Duodenal mucosa (tissue), 2 donors: ENCODE measurements around the gene PTOV1.

ENCODE experiments used
- H3K27ac ChIP-seq: one replicate; pipeline ENCODE4 v1.7.0; 2013; ENCODE audit warnings: low read depth, low read length
- H3K27me3 ChIP-seq, 2 donors: one replicate each; pipeline ENCODE4 v1.7.0; 2013; ENCODE audit warnings: low read length in 2 of 2, control low read depth in 1 of 2; ENCODE audit not compliant: insufficient read depth in 2 of 2, control insufficient read depth in 1 of 2
- H3K36me3 ChIP-seq, 2 donors: one replicate each; pipeline ENCODE4 v1.7.0; 2013; ENCODE audit warnings: low read length in 2 of 2, control low read depth in 1 of 2; ENCODE audit not compliant: insufficient read depth in 2 of 2, control insufficient read depth in 1 of 2
- H3K4me1 ChIP-seq, 2 donors: one replicate each; pipeline ENCODE4 v1.7.0; 2013; ENCODE audit warnings: low read length in 2 of 2, control low read depth in 1 of 2; ENCODE audit not compliant: insufficient read depth in 2 of 2, control insufficient read depth in 1 of 2
- H3K4me3 ChIP-seq, 2 donors: one replicate each; pipeline ENCODE4 v1.7.0; 2013; ENCODE audit warnings: low read length in 2 of 2, low read depth in 1 of 2
- H3K9ac ChIP-seq, 2 donors: one replicate each; pipeline ENCODE4 v1.7.0; 2013; ENCODE audit warnings: low read length in 2 of 2, low read depth in 1 of 2
- H3K9me3 ChIP-seq, 2 donors: one replicate each; pipeline ENCODE4 v1.7.0; 2013; ENCODE audit warnings: low read length in 2 of 2, control low read depth in 1 of 2; ENCODE audit not compliant: control insufficient read depth in 1 of 2

Gene PTOV1

DNA sequence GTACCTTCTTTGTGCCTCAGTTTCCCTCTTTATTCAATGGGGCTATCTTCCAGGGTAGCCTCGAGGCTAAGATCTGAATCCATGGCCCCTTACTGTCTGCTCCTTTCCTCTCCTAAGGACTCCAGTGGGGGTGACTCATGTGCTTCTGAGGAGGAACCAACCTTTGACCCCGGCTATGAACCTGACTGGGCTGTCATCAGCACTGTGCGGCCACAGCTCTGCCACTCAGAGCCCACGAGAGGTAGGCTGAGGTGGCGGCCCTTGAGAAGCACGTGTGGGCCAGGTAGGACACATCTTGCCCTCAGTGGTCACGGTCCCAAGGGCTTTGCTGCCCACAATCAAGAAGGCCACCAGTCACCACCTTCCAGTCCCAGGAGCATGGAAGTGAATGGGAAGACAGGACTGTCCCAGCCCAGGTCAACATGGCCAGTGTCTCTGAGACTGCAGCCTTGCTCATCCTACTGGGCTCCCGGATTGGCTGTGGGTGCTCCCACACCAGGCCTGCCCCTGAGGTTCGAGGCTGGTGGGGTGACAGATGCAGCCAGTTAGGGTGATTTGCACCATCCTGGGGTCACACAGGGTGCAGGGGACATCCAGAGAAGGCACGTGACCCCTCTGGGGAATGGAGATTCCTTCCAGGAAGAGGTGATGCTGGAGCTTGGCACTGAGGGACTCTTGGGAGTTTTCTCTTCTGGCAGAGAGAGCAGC, 29.4 kb downstream of the PTOV1 start:
- Histone ChIP-seq H3K4me3 (no peak overlapping the region), H3K4me1 (peaks cover 18 to 25% of the 10 kb centered on the region in 2 donors), H3K27ac (no peak overlapping the region), H3K36me3 (peaks cover 31 to 62% of the 10 kb centered on the region in 2 donors), H3K27me3 (no peaks in the 10 kb centered on the region), H3K9me3 (peaks cover 0 to 4% of the 10 kb centered on the region in 2 donors), H3K9ac (no peak overlapping the region)

DNA sequence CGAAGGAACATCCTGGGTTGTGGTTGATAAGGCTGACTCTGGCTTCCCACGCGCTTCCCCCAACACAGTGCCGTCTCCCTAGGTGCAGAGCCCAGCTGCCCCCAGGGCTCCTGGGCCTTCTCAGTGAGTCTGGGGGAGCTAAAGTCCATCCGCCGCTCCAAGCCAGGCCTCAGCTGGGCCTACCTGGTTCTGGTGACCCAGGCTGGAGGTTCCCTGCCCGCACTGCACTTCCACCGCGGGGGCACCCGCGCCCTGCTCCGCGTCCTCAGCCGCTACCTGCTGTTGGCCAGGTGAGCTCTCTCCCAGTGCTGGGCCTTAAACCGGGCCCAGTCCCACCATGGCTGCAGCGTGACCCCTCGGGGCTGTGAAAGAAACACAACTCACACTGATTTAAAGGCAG, 30.2 kb downstream of the PTOV1 start:
- peaks cover 0 to 4% of the 10 kb centered on the region in 2 donors for H3K9me3 ChIP-seq
- H3K4me1 ChIP-seq, result peaks cover 14 to 18% of the 10 kb centered on the region in 2 donors
- H3K27me3 ChIP-seq, result no peaks in the 10 kb centered on the region
- H3K9ac ChIP-seq, result no peak overlapping the region
- peaks cover 31 to 62% of the 10 kb centered on the region in 2 donors for H3K36me3 ChIP-seq
- no peak overlapping the region for H3K27ac ChIP-seq
- no peak overlapping the region for H3K4me3 ChIP-seq

- H3K36me3 ChIP-seq, result peaks cover 31 to 62% of the 10 kb centered on the region in 2 donors
- H3K4me3 ChIP-seq, result no peak overlapping the region
- H3K9ac ChIP-seq, result no peak overlapping the region
- H3K27ac ChIP-seq, result no peak overlapping the region
- peaks cover 0 to 4% of the 10 kb centered on the region in 2 donors for H3K9me3 ChIP-seq
- no peaks in the 10 kb centered on the region for H3K27me3 ChIP-seq
- peaks cover 14 to 18% of the 10 kb centered on the region in 2 donors for H3K4me1 ChIP-seq
These were observed 30.9 kb downstream of the PTOV1 start for GRCh38 chr19:49881672-49882394.

- Histone ChIP-seq H3K4me1 (peaks cover 21 to 26% of the 10 kb centered on the region in 2 donors), H3K9me3 (peaks cover 0 to 4% of the 10 kb centered on the region in 2 donors), H3K27me3 (no peaks in the 10 kb centered on the region), H3K4me3 (no peak overlapping the region), H3K27ac (no peak overlapping the region), H3K36me3 (peaks cover 31 to 62% of the 10 kb centered on the region in 2 donors), H3K9ac (no peak overlapping the region)
These were observed 31.7 kb downstream of the PTOV1 start for GRCh38 chr19:49882643-49883042.

GRCh38 chr19:49883094-49883493, 32.1 kb downstream of the PTOV1 start:
- Histone ChIP-seq H3K9ac (no peak overlapping the region), H3K36me3 (peaks cover 31 to 62% of the 10 kb centered on the region in 2 donors), H3K4me3 (no peak overlapping the region)

DNA sequence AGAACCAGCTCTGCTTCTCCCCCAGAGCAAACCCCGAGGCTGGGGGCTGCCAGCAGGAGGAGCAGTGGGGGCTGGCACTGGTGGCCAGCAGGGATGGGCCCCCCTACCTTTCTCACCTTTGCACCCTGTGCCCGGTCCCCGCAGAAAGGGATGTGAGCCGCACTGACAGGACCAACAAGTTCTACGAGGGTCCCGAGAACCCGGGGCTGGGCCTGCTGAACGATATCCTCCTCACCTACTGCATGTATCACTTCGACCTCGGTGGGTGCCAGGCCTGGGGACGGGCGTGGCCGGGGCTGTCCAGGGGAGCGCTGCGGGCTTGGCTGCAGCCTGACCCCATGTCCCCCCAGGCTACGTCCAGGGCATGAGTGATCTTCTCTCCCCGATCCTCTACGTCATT, 33.1 kb downstream of the PTOV1 start:
- peaks cover 17 to 18% of the 10 kb centered on the region in 2 donors for H3K4me1 ChIP-seq
- no peaks in the 10 kb centered on the region for H3K27me3 ChIP-seq
- H3K36me3 ChIP-seq, result peaks cover 31 to 56% of the 10 kb centered on the region in 2 donors
- peaks cover 0 to 4% of the 10 kb centered on the region in 2 donors for H3K9me3 ChIP-seq
- H3K9ac ChIP-seq, result no peak overlapping the region
- H3K27ac ChIP-seq, result no peak overlapping the region
- no peak overlapping the region for H3K4me3 ChIP-seq

More at GRCh38 chr19:49883094-49883493, 32.1 kb downstream of the PTOV1 start:
- Histone ChIP-seq H3K4me1 (peaks cover 24 to 28% of the 10 kb centered on the region in 2 donors), H3K27me3 (no peaks in the 10 kb centered on the region), H3K9me3 (peaks cover 0 to 4% of the 10 kb centered on the region in 2 donors), H3K27ac (no peak overlapping the region)

- Histone ChIP-seq H3K27me3 (no peaks in the 10 kb centered on the region), H3K9ac (no peak overlapping the region), H3K36me3 (peaks cover 31 to 52% of the 10 kb centered on the region in 2 donors), H3K4me3 (no peak overlapping the region), H3K9me3 (peaks cover 0 to 4% of the 10 kb centered on the region in 2 donors), H3K27ac (no peak overlapping the region), H3K4me1 (peaks cover 17 to 18% of the 10 kb centered on the region in 2 donors)
These were observed 33.8 kb downstream of the PTOV1 start for GRCh38 chr19:49884760-49885159.

GRCh38 chr19:49887037-49887664, 36.2 kb downstream of the PTOV1 start:
- H3K9me3 ChIP-seq, result peaks cover 0 to 4% of the 10 kb centered on the region in 2 donors
- no peaks in the 10 kb centered on the region for H3K27me3 ChIP-seq
- peak overlapping the region; percentile 36 to 38 for H3K4me3 ChIP-seq
- no peak overlapping the region for H3K27ac ChIP-seq
- peaks cover 10 to 17% of the 10 kb centered on the region in 2 donors for H3K4me1 ChIP-seq
- H3K9ac ChIP-seq, result no peak overlapping the region
- peaks cover 19 to 29% of the 10 kb centered on the region in 2 donors for H3K36me3 ChIP-seq

GRCh38 chr19:49887665-49888509, 36.9 kb downstream of the PTOV1 start:
- peaks cover 0 to 3% of the 10 kb centered on the region in 2 donors for H3K9me3 ChIP-seq
- peaks cover 10 to 17% of the 10 kb centered on the region in 2 donors for H3K4me1 ChIP-seq
- no peaks in the 10 kb centered on the region for H3K27me3 ChIP-seq
- no peak overlapping the region for H3K27ac ChIP-seq
- peak overlapping the region in 1 of 2 donors; percentile 32 for H3K9ac ChIP-seq
- H3K4me3 ChIP-seq, result peak overlapping the region; percentile 36 to 38
- H3K36me3 ChIP-seq, result peaks cover 12 to 22% of the 10 kb centered on the region in 2 donors
